Panc1 (cell line): ENCODE measurements around the gene CANX.

Source experiments
- CTCF ChIP-seq: fragments of 450-650 bp; IDR thresholded peaks from 2 replicates; pipeline ENCODE4 v1.5.1; 2017; ENCODE audit warnings: mild to moderate bottlenecking
- POLR2AphosphoS5 ChIP-seq: IDR thresholded peaks from 2 replicates; pipeline ENCODE4 v1.6.1; 2012; ENCODE audit warnings: mild to moderate bottlenecking, low read depth, low read length, moderate library complexity
- REST ChIP-seq, 2 experiments: IDR thresholded peaks; 2 replicates each; pipeline ENCODE4 v1.6.1; 2011 to 2012; ENCODE audit warnings: low read depth in 2 of 2, control low read depth in 1 of 2, low read length in 1 of 2, mild to moderate bottlenecking in 1 of 2, moderate library complexity in 1 of 2; ENCODE audit not compliant: insufficient read depth in 1 of 2
- SIN3A ChIP-seq: IDR thresholded peaks from 2 replicates; pipeline ENCODE4 v1.6.1; 2012; ENCODE audit warnings: low read depth, mild to moderate bottlenecking, low read length, moderate library complexity, borderline replicate concordance; ENCODE audit not compliant: insufficient read depth
- TCF7L2 ChIP-seq: IDR thresholded peaks from 2 replicates; pipeline ENCODE4 v1.6.1; 2011; ENCODE audit warnings: mild to moderate bottlenecking, low read depth, low read length, inconsistent platforms

GRCh38 chr5:179765400-179765799, 66.6 kb downstream of the CANX start:
- TF ChIP-seq TCF7L2 = no peak
- TF ChIP-seq CTCF = no peak
- no peak for TF ChIP-seq SIN3A
- TF ChIP-seq REST (IDR thresholded peaks at IDR 0.05; ENCODE audit: insufficient read depth in 1 of 2, low read depth in 2 of 2, low read length in 1 of 2) = no peak
- no peak for TF ChIP-seq POLR2AphosphoS5
